Endothelial cell of umbilical vein (primary cell): ENCODE results near the gene CD93. TPM values are rescaled to one million over a fixed set of nuclear protein-coding genes. Genes with fewer than 3 reads are reported as not detected.

Experiments used
- BruUV-seq: library from RNA; stranded (reverse); fragments of 400-500 nt; replicated peaks from 2 replicates; lab custom pipeline; 2021; lab: Mats Ljungman, UMichigan
- CTCF ChIA-PET: fragments of 300-600, 350-600 bp; sonication (Branson Sonifier 250); formaldehyde crosslinking; loops from one replicate; lab custom pipeline; 2021; ENCODE audit warnings: antibody characterized with exemption, inconsistent platforms; lab: Charles Lee
- POLR2A ChIA-PET: fragments of 300-600, 350-600 bp; sonication (Branson Sonifier 250); formaldehyde crosslinking; loops from one replicate; lab custom pipeline; 2021; ENCODE audit warnings: antibody characterized with exemption, inconsistent platforms; lab: Charles Lee
- DNase-seq: peaks from one replicate; pipeline ENCODE4 v3.0.0-alpha.2; 2011; ENCODE audit warnings: low read depth, low spot score
- FAIRE-seq: peaks from 2 replicates; lab custom pipeline; 2011; peaks lifted over from hg19 to GRCh38; lab: Jason Lieb, UNC
- H2AFZ ChIP-seq: 2 replicates; pipeline ENCODE4 v1.6.0; 2012; ENCODE audit warnings: low read depth, low read length, control low read depth, inconsistent platforms
- H3K27ac ChIP-seq: 2 replicates; pipeline ENCODE4 v1.5.1; 2011; ENCODE audit warnings: low read depth, mild to moderate bottlenecking, control low read depth, low read length, moderate library complexity; ENCODE audit not compliant: insufficient read depth
- H3K27me3 ChIP-seq, 2 experiments: 2 replicates each; pipeline versions ENCODE4 v1.6.0 to v1.6.1; 2011; ENCODE audit warnings: low read length in 2 of 2, mixed read lengths in 1 of 2; ENCODE audit not compliant: control insufficient read depth in 2 of 2, insufficient read depth in 2 of 2
- H3K36me3 ChIP-seq, 2 experiments: 2 replicates in 1 of 2; 3 replicates in 1 of 2; pipeline ENCODE4 v1.5.1; 2011; ENCODE audit warnings: low read length in 2 of 2, mild to moderate bottlenecking in 1 of 2, moderate library complexity in 1 of 2; ENCODE audit not compliant: control insufficient read depth in 2 of 2, insufficient read depth in 2 of 2; ENCODE audit errors: extremely low read depth in 1 of 2
- H3K4me1 ChIP-seq: 3 replicates; pipeline ENCODE4 v1.5.1; 2011; ENCODE audit warnings: mild to moderate bottlenecking, low read length; ENCODE audit not compliant: control insufficient read depth, insufficient read depth; ENCODE audit errors: extremely low read depth
- H3K4me2 ChIP-seq: 2 replicates; pipeline ENCODE4 v1.6.1; 2011; ENCODE audit warnings: low read length, control low read depth, mixed read lengths; ENCODE audit not compliant: insufficient read depth
- H3K4me3 ChIP-seq, 3 experiments: fragments of 200-600 bp in 1 of 3; sonication (generic), shearing (Covaris generic) in 1 of 3; replicated peaks in 1 of 3; 2 replicates each; pipeline ENCODE4 v1.5.1; 2011 to 2016; ENCODE audit warnings: control low read depth in 3 of 3, low read length in 3 of 3, mild to moderate bottlenecking in 2 of 3, inconsistent platforms in 1 of 3, low read depth in 1 of 3, moderate library complexity in 1 of 3; ENCODE audit not compliant: insufficient read depth in 1 of 3
- H3K79me2 ChIP-seq: 2 replicates; pipeline ENCODE4 v1.6.0; 2012; ENCODE audit warnings: low read length, inconsistent platforms; ENCODE audit not compliant: control insufficient read depth, insufficient read depth
- H3K9ac ChIP-seq: replicated peaks from 2 replicates; pipeline ENCODE3; 2011; ENCODE audit warnings: low read length, control low read depth; ENCODE audit not compliant: insufficient read depth; ENCODE audit errors: extremely low read depth
- H3K9me1 ChIP-seq: replicated peaks from 3 replicates; pipeline ENCODE4 v1.6.0; 2011; ENCODE audit warnings: mild to moderate bottlenecking, low read length; ENCODE audit not compliant: control insufficient read depth, insufficient read depth; ENCODE audit errors: extremely low read depth
- H3K9me3 ChIP-seq: replicated peaks from 2 replicates; pipeline ENCODE4 v1.5.1; 2012; ENCODE audit warnings: low read length, inconsistent platforms; ENCODE audit not compliant: control insufficient read depth, insufficient read depth
- H4K20me1 ChIP-seq: replicated peaks from 2 replicates; pipeline ENCODE3; 2011; ENCODE audit warnings: mild to moderate bottlenecking, low read length; ENCODE audit not compliant: control insufficient read depth, insufficient read depth; ENCODE audit errors: extremely low read depth
- EZH2 ChIP-seq: IDR thresholded peaks from 2 replicates; pipeline ENCODE4 v1.6.1; 2012; ENCODE audit warnings: borderline replicate concordance, low read depth, mild to moderate bottlenecking, moderate library complexity, low read length, inconsistent platforms; ENCODE audit not compliant: severe bottlenecking
- FOS ChIP-seq: IDR thresholded peaks from 2 replicates; pipeline ENCODE4 v1.6.1; 2011; ENCODE audit warnings: mild to moderate bottlenecking, low read length, moderate library complexity, borderline replicate concordance; ENCODE audit not compliant: insufficient read depth
- GATA2 ChIP-seq: IDR thresholded peaks from 2 replicates; pipeline ENCODE4 v1.7.0; 2011; ENCODE audit warnings: low read depth, mild to moderate bottlenecking, moderate library complexity, mixed read lengths, low read length; ENCODE audit not compliant: insufficient read length, insufficient read depth
- JUN ChIP-seq: IDR thresholded peaks from 2 replicates; pipeline ENCODE4 v1.6.1; 2011; ENCODE audit warnings: borderline replicate concordance, low read depth; ENCODE audit not compliant: insufficient read length, insufficient read depth
- MYC ChIP-seq: IDR thresholded peaks from one replicate; pipeline ENCODE4 v1.6.1; 2011; ENCODE audit warnings: mild to moderate bottlenecking, low read depth, low read length
- POLR2A ChIP-seq: IDR thresholded peaks from 2 replicates; pipeline ENCODE4 v1.6.1; 2012; ENCODE audit warnings: low read depth, mild to moderate bottlenecking, control low read depth, low read length
- POLR2AphosphoS5 ChIP-seq: IDR thresholded peaks from 2 replicates; pipeline ENCODE4 v1.6.1; 2012; ENCODE audit warnings: low read depth, mild to moderate bottlenecking, control low read depth, low read length, moderate library complexity; ENCODE audit not compliant: insufficient read depth
- dilution Hi-C: fragments of 300-500 bp; cut with MboI; formaldehyde crosslinking; loops from one replicate; pipeline ENCODE4 v1.15.0; 2019; ENCODE audit warnings: low sequenced_read_pairs; ENCODE audit not compliant: extremely low pct_ligation_motif_present
- intact Hi-C: fragments of 100-400 bp; cut with micrococcal nuclease; formaldehyde crosslinking; loops from one replicate; pipeline ENCODE4 v1.10.0; 2022
- polyA plus RNA-seq, 4 experiments: library from polyadenylated mRNA; depleted of rRNA in 3 of 4; stranded (reverse) in 3 of 4; unstranded in 1 of 4; fragments of >200 nt; gene quantifications; 2 replicates each; pipeline versions ENCODE4 v1.2.1 to v1.2.3, GENCODE V29; 2011 to 2012; ENCODE audit warnings: missing spikeins in 1 of 4
- total RNA-seq: library from RNA; stranded (reverse); gene quantifications from 2 replicates; pipeline ENCODE4 v1.2.3, GENCODE V29; 2021
- TF ChIP-seq, protein P1 (sequence below), 2 donors: IDR thresholded peaks; 1 replicate in 1 of 2; 2 replicates in 1 of 2; pipeline ENCODE4 v1.5.1; 2011; ENCODE audit warnings: low read length in 2 of 2, mild to moderate bottlenecking in 2 of 2, moderate library complexity in 2 of 2, control low read depth in 1 of 2, inconsistent platforms in 1 of 2, low read depth in 1 of 2; ENCODE audit not compliant: insufficient read depth in 1 of 2; ENCODE audit errors: extremely low read depth in 1 of 2
- TF ChIP-seq, protein P2 (sequence below): IDR thresholded peaks from 2 replicates; pipeline ENCODE4 v1.6.1; 2011; ENCODE audit not compliant: insufficient read depth, insufficient read length

Gene CD93
- total and polyA plus RNA-seq, 2 donors (not counting 3 experiments of a cell fraction or from before 2014, with no cell fraction given) = 180 to 413 TPM

DNA sequence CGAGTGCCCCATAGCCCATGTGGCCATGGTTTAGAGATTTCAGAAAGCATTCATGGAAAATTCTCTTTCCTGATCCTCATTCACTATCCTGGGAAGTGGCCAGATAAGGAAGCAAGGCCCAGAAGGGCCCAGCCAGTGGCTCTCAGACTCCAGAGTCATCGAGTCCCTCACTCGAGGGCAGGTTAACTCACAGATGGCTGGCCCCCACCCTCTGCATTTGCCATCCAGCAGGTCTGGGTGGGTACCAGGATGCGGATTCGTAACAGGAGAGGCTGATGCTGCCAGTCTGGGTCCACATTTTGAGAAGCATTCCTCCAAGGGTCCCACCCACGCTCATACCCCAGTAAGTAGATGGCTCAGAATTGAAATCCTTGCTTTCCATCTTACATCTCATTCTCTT lies 54.8 kb downstream of the CD93 start:
- ChIA-PET CTCF (no interaction called here), POLR2A (no interaction called here)
- Histone ChIP-seq H3K9me1 (no peaks in the 10 kb centered on the region), H3K36me3 (no peaks in the 10 kb centered on the region), H3K4me3 (no peak overlapping the region), H2AFZ (no peak overlapping the region), H3K9me3 (no peaks in the 10 kb centered on the region), H3K27me3 (peaks cover 10 to 14% of the 10 kb centered on the region in 2 experiments), H3K4me1 (no peaks in the 10 kb centered on the region), H3K4me2 (no peak overlapping the region), H3K9ac (no peak overlapping the region), H4K20me1 (no peaks in the 10 kb centered on the region), H3K27ac (no peak overlapping the region), H3K79me2 (no peaks in the 10 kb centered on the region)
- dilution Hi-C loops = no loop called here
- BruUV-seq = no TSS peak
- DNase-seq (no peak), FAIRE-seq (no peak)
- TF ChIP-seq POLR2A (no peak), GATA2 (no peak), MYC (no peak), EZH2 (no peak), FOS (no peak), JUN (no peak), POLR2AphosphoS5 (no peak)
- TF ChIP-seq, protein P1, sequence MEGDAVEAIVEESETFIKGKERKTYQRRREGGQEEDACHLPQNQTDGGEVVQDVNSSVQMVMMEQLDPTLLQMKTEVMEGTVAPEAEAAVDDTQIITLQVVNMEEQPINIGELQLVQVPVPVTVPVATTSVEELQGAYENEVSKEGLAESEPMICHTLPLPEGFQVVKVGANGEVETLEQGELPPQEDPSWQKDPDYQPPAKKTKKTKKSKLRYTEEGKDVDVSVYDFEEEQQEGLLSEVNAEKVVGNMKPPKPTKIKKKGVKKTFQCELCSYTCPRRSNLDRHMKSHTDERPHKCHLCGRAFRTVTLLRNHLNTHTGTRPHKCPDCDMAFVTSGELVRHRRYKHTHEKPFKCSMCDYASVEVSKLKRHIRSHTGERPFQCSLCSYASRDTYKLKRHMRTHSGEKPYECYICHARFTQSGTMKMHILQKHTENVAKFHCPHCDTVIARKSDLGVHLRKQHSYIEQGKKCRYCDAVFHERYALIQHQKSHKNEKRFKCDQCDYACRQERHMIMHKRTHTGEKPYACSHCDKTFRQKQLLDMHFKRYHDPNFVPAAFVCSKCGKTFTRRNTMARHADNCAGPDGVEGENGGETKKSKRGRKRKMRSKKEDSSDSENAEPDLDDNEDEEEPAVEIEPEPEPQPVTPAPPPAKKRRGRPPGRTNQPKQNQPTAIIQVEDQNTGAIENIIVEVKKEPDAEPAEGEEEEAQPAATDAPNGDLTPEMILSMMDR (IDR thresholded peaks at IDR 0.05; ENCODE audit: extremely low read depth in 1 of 2, insufficient read depth in 1 of 2, low read depth in 1 of 2, low read length in 2 of 2) = no peak
- TF ChIP-seq, protein P2, sequence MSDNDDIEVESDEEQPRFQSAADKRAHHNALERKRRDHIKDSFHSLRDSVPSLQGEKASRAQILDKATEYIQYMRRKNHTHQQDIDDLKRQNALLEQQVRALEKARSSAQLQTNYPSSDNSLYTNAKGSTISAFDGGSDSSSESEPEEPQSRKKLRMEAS = no peak
- intact Hi-C loops = no loop called here

Other genes starting within 250 kb of the CD93 start
- not detected in 2 replicates for gene SSTR4, start 51.0 kb downstream of the CD93 start, total RNA-seq
- not detected in 2 replicates for gene SSTR4, start 51.0 kb downstream of the CD93 start, polyA plus RNA-seq
- gene THBD, start 36.7 kb downstream of the CD93 start, total RNA-seq = 20.3 and 28.0 TPM in 2 replicates
- 17.1 and 25.3 TPM in 2 replicates for gene THBD, start 36.7 kb downstream of the CD93 start, polyA plus RNA-seq